Activated gamma-delta T cell treated with Interleukin-2 at 50 U/mL for 16 hours (primary cell): ENCODE data around the gene LDHD.

Source experiments
- DNase-seq: peaks from one replicate; pipeline ENCODE4 v3.0.0-alpha.2; 2020

Gene LDHD

DNA sequence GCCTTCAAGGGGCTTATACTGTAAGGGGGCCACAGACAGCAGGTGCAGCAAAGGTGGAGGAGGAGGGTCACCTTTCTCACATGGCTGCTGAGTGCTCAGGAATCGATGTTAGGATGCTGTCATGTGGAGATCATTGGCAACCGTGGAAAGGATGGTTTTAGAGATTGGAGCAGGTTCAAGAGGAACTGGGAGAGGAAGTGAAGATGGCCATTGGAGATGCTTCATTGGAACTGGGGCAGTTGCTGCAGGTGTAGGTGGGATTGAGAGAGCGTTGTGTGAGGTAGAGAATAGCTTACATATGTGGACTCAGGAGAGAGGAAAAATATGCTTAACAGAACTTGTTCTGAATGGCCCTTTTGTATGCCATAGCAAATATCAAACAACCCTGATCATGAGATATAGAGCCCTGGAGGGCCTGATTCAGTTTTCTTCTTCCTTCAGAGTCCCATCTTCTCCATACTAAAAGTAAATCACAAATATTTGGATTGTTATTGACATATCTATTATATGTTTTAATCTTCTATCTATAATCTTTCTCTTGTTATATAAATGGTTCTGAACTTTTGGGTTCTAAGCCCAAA lies 40.8 kb downstream of the LDHD start:
- DNase-seq = no peak

- peak; percentile 87 for DNase-seq
Measured at GRCh38 chr16:75074920-75075687, 41.5 kb downstream of the LDHD start.

DNA sequence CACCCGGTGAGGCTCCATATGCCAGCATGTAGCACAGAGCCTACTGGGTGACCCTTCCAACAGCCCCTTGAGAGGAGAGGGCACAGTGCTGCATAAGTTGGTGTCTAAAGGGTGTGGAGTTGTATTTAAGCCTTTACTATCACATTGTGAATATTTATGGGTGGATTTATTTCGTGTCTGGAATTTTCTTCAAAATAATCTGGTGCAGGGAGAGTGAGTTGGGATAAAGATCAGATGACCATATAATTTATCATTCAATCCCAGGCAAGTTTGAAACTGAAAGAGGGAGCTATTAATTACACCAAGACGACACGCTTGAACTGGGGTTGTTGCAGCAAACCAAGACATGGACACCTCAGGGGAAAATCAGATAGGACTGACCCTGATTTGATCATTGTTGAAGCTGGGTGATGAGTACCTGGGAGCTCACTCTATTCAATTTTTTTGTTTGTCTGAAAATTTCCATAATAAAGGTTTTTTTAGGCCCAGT lies 42.2 kb downstream of the LDHD start:
- no peak for DNase-seq

- no peak for DNase-seq
Measured at GRCh38 chr16:75073545-75074303, 42.9 kb downstream of the LDHD start.

GRCh38 chr16:75072239-75072947 lies 44.2 kb downstream of the LDHD start:
- DNase-seq = no peak

DNA sequence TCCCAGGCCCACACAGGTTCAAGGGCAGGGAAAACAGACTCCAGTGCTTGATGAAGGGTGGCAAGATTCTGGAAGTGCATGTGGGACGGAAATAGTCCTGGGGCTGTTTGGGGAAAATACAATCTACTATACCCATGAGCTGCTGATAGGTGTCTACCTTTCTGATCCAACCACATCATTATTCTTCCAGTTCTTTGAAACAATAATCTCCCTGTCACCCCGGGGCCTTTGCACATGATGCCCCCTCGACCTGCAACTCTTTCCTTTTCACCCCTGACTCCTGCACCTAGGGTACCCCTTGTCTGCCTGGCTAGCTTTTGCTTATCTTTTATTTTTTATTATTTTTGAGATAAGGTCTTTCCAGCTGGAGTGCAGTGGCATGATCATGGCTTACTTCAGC lies 45.0 kb downstream of the LDHD start:
- no peak for DNase-seq

DNA sequence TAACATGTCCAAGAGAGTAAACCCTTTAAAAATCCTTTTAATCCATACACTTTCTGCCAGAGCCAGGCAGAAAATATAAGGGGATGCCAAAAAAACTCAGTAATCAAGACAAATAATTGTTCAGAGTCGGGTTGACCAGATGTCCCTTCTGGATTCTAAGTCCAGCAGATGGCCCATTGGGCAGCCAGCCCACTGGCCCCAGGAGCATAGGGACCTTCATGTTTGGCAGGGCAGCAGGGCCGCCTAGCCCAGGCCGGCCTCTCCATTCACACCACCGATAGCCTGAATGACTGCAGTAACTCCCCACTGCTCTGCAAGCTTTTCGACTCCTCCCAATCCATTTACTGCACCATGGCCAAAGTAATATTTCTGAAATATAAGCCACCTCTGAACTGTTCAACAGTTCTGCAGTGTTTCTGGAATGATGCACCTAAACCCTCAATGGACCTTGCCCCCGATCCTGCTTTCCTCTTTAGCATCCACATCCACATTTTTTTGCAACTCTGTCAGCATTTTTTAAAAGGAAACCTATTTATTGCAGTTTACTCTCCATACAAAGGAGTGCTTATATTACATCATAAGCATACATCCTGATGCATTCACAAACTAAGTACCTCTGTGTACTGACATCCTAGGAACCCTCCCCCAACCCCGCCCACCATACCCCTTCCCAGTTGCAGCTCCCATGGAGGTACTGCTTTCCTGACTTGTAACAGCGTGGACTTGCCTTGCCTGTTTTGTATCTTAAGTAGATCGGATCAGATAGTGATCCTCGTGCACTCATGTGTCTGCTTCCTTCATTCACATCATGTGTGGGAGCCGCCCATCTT lies 46.4 kb downstream of the LDHD start:
- no peak for DNase-seq

- no peak for DNase-seq
Measured at GRCh38 chr16:75068085-75069031, 48.2 kb downstream of the LDHD start.

DNA sequence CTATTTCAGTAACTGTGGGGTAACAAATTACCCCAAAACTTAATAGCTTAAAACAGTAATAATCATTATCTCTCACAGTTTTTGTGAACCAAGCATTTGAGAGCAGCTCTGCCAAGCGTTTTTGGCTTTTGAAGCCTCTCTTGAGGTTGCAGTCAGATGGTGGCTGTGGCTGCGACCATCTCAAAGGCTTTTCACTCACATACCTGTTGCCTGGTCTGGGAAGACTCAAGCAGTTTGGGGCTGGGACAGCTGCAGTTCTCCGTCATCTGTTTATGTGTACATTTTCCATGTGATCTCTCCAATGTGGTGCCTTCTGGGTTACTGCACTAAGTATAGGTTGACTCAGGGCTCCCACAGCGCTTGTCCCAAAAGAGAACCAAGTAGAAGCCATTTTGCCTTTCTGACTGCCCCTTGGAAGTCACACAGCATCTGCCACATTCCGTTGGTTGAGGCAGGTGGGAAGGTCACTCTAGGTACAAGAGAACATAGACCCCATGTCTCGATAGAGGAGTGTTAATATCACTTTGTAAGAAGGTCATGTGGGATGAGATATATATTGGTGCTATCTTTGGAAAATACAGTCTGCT lies 49.6 kb downstream of the LDHD start:
- no peak for DNase-seq

GRCh38 chr16:75065521-75066149 lies 50.9 kb downstream of the LDHD start:
- DNase-seq = no peak

GRCh38 chr16:75065149-75065505 lies 51.5 kb downstream of the LDHD start:
- DNase-seq = peak; percentile 61

- no peak for DNase-seq
Measured at GRCh38 chr16:75064403-75065148, 52.0 kb downstream of the LDHD start.

GRCh38 chr16:75063549-75064088 lies 53.0 kb downstream of the LDHD start:
- no peak for DNase-seq

DNA sequence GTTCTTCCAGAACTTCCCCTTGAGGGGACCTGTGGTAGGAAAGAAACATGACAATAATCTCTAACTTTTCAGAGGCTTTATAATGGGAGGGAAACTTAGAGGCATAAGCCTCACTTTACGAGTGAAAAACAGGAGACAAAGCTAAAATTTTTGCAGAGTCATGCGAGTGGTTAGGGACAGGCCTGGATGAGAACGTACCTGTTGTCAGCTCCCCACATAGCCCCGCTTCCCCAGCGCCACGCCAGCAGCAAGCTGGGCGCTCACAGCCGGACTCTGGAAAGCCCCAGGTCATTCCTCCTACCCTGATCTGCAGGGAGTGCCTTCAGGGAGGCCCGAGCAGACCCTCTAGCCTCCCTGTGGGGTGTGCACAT lies 53.6 kb downstream of the LDHD start:
- no peak for DNase-seq

DNA sequence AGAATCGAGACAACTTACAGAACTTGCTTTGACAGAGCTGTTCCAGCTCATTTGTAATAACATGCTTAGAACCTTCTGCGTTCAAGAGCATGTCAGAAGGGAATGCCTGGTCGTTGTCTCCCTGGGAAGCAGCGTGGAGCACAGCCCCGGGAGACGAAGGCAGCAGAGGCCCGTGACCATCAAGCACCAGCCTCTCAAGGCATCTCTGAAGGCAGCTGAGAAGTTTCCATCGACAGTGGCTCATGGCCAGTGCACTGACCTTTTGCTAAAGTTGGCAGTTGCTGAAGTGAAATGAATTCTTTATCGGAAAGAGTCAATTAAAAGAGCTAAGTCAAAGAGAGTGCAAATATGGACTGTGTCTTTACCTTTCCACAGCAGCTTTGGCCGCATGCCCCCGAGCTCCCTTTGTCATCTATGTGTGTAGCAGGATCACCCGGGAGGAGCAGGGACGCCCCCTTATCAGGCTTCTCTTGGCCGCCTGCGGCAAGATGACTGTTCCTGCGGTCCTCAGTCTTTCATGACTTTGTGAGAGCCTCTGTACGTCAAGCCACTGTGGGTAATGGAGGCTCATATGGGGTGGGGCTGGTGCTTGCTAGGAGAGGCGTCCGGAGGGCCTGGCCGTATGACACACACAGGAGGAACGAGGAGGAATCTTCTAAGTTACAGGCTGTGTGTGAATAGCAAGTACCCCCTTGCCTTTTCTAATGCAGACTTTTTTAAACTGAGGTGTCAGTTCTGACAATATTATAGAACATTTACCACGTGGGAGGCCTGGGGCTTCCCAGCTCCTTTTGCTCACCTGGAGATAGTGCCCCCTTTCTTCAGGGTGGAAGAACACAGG lies 54.2 kb downstream of the LDHD start:
- DNase-seq = no peak
